ENCODE data around the gene KRT32. TPM values are rescaled to one million over a fixed set of nuclear protein-coding genes. Genes with fewer than 3 reads are reported as not detected.

KRT32 gene
- total and polyA plus RNA-seq, 10 donors, result not detected

- intact Hi-C loops (cut with DNase I; ENCODE audit: low total_unique reads), result no loop called here
- no peak overlapping the region for H3K27ac ChIP-seq
- 93 to 95% (median 93%) methylated on average over 16 to 20 of the region's 20 CpGs for WGBS, 5 donors
- H3K9me3 ChIP-seq, result no peaks in the 10 kb centered on the region
- DNase-seq, result no peak
- H3K4me3 ChIP-seq, result no peak overlapping the region
- no peaks in the 10 kb centered on the region for H3K36me3 ChIP-seq
- TF ChIP-seq CTCF (IDR thresholded peaks at IDR 0.05 in 8 of 11, conservative IDR thresholded peaks at IDR 0.05 in 3 of 11) (no peak), POLR2AphosphoS5 (IDR thresholded peaks at IDR 0.05) (no peak), POLR2A (IDR thresholded peaks at IDR 0.05) (no peak)
- H3K4me1 ChIP-seq, result no peaks in the 10 kb centered on the region
- peaks cover 0 to 9% (median 0%) of the 10 kb centered on the region in 7 donors for H3K27me3 ChIP-seq (replicated peaks in 1 of 7)
Measured at GRCh38 chr17:41411072-41411840, 55.9 kb downstream of the KRT32 start.

Small RNA genes lying within 50 kb of the gene (microRNA-seq; reads per million reads assigned to microRNA genes)
- gene MIR6510, result 0 reads per million in 3 donors

Small RNA genes lying within 50 kb of the gene (small RNA-seq; reads per million reads assigned to genes)
- 0.12 to 0.60 (median 0.34) reads per million in 4 donors for gene RNU2-32P

Other genes starting within 250 kb of the KRT32 start
- not detected for gene KRTAP9-2, start 240.7 kb downstream of the KRT32 start, total RNA-seq
- gene KRTAP9-2, start 240.7 kb downstream of the KRT32 start, polyA plus RNA-seq, result not detected
- gene KRTAP9-3, start 234.9 kb downstream of the KRT32 start, total RNA-seq, result not detected
- not detected for gene KRTAP9-3, start 234.9 kb downstream of the KRT32 start, polyA plus RNA-seq
- not detected for gene KRTAP9-8, start 229.4 kb downstream of the KRT32 start, total RNA-seq
- not detected for gene KRTAP9-8, start 229.4 kb downstream of the KRT32 start, polyA plus RNA-seq
- gene KRTAP9-4, start 217.7 kb downstream of the KRT32 start, total RNA-seq, result not detected
- not detected for gene KRTAP9-4, start 217.7 kb downstream of the KRT32 start, polyA plus RNA-seq
- gene KRTAP9-9, start 212.0 kb downstream of the KRT32 start, total RNA-seq, result not detected
- gene KRTAP9-9, start 212.0 kb downstream of the KRT32 start, polyA plus RNA-seq, result not detected
- not detected for gene KRTAP9-6, start 202.0 kb downstream of the KRT32 start, total RNA-seq
- not detected for gene KRTAP9-6, start 202.0 kb downstream of the KRT32 start, polyA plus RNA-seq
- gene KRTAP9-7, start 191.7 kb downstream of the KRT32 start, total RNA-seq, result not detected
- not detected for gene KRTAP9-7, start 191.7 kb downstream of the KRT32 start, polyA plus RNA-seq
- gene KRTAP29-1, start 164.5 kb downstream of the KRT32 start, total RNA-seq, result not detected
- not detected for gene KRTAP29-1, start 164.5 kb downstream of the KRT32 start, polyA plus RNA-seq
- not detected for gene KRTAP16-1, start 158.1 kb downstream of the KRT32 start, total RNA-seq
- gene KRTAP16-1, start 158.1 kb downstream of the KRT32 start, polyA plus RNA-seq, result not detected
- not detected for gene KRTAP17-1, start 151.7 kb downstream of the KRT32 start, total RNA-seq
- gene KRTAP17-1, start 151.7 kb downstream of the KRT32 start, polyA plus RNA-seq, result not detected
- gene KRT33A, start 116.6 kb downstream of the KRT32 start, total RNA-seq, result not detected
- not detected for gene KRT33A, start 116.6 kb downstream of the KRT32 start, polyA plus RNA-seq
- gene KRT33B, start 97.6 kb downstream of the KRT32 start, total RNA-seq, result not detected
- gene KRT33B, start 97.6 kb downstream of the KRT32 start, polyA plus RNA-seq, result not detected
- gene KRT34, start 85.1 kb downstream of the KRT32 start, total RNA-seq, result not detected
- not detected for gene KRT34, start 85.1 kb downstream of the KRT32 start, polyA plus RNA-seq
- not detected for gene KRT31, start 69.8 kb downstream of the KRT32 start, total RNA-seq
- gene KRT31, start 69.8 kb downstream of the KRT32 start, polyA plus RNA-seq, result not detected
- gene KRT37, start 42.8 kb downstream of the KRT32 start, total RNA-seq, result not detected
- gene KRT37, start 42.8 kb downstream of the KRT32 start, polyA plus RNA-seq, result not detected
- under 1 TPM in 2 of 7 donors, not detected in 5; 0.26 to 0.39 TPM for gene KRT38, start 26.4 kb downstream of the KRT32 start, total RNA-seq
- gene KRT38, start 26.4 kb downstream of the KRT32 start, polyA plus RNA-seq, result not detected
- gene KRT35, start 13.8 kb upstream of the KRT32 start, total RNA-seq, result under 1 TPM in 1 of 7 donors, not detected in 6; 0.19 TPM
- under 1 TPM in 1 of 3 donors, not detected in 2; 0.19 TPM for gene KRT35, start 13.8 kb upstream of the KRT32 start, polyA plus RNA-seq
- gene KRT36, start 22.5 kb upstream of the KRT32 start, total RNA-seq, result 1 to 10 TPM in 2 of 7 donors, under 1 TPM in 4, not detected in 1; 0.27 to 2.7 (median 0.44) TPM
- under 1 TPM; 0.20 to 0.51 (median 0.22) TPM for gene KRT36, start 22.5 kb upstream of the KRT32 start, polyA plus RNA-seq
- gene KRT13, start 38.2 kb upstream of the KRT32 start, total RNA-seq, result not detected
- 10 to 100 TPM in 1 of 3 donors, 1 to 10 TPM in 2; 1.6 to 26.4 (median 3.8) TPM for gene KRT13, start 38.2 kb upstream of the KRT32 start, polyA plus RNA-seq
- gene KRT15, start 51.5 kb upstream of the KRT32 start, total RNA-seq, result not detected
- gene KRT15, start 51.5 kb upstream of the KRT32 start, polyA plus RNA-seq, result 1 to 10 TPM in 1 of 3 donors, under 1 TPM in 2; 0.07 to 1.3 (median 0.11) TPM
- gene KRT19, start 60.9 kb upstream of the KRT32 start, total RNA-seq, result 1 to 10 TPM in 3 of 7 donors, under 1 TPM in 3, not detected in 1; 0.44 to 2.8 (median 0.83) TPM
- gene KRT19, start 60.9 kb upstream of the KRT32 start, polyA plus RNA-seq, result 1 to 10 TPM in 2 of 3 donors, under 1 TPM in 1; 0.20 to 3.9 (median 1.9) TPM
- not detected for gene KRT9, start 104.7 kb upstream of the KRT32 start, total RNA-seq
- gene KRT9, start 104.7 kb upstream of the KRT32 start, polyA plus RNA-seq, result not detected
- gene KRT14, start 119.5 kb upstream of the KRT32 start, total RNA-seq, result under 1 TPM in 1 of 7 donors, not detected in 6; 0.79 TPM
- under 1 TPM; 0.06 to 0.17 (median 0.16) TPM for gene KRT14, start 119.5 kb upstream of the KRT32 start, polyA plus RNA-seq
- gene KRT16, start 145.4 kb upstream of the KRT32 start, total RNA-seq, result not detected
- under 1 TPM in 2 of 3 donors, not detected in 1; 0.07 to 0.19 TPM for gene KRT16, start 145.4 kb upstream of the KRT32 start, polyA plus RNA-seq
- 1 to 10 TPM in 1 of 7 donors, not detected in 6; 1.2 TPM for gene KRT17, start 157.2 kb upstream of the KRT32 start, total RNA-seq
- gene KRT17, start 157.2 kb upstream of the KRT32 start, polyA plus RNA-seq, result under 1 TPM in 2 of 3 donors, not detected in 1; 0.58 to 0.70 TPM
- gene EIF1, start 221.5 kb upstream of the KRT32 start, total RNA-seq, result 100 to 1,000 TPM; 313 to 897 (median 665) TPM
- 100 to 1,000 TPM; 560 to 722 (median 560) TPM for gene EIF1, start 221.5 kb upstream of the KRT32 start, polyA plus RNA-seq
- not detected for gene GAST, start 244.9 kb upstream of the KRT32 start, total RNA-seq
- gene GAST, start 244.9 kb upstream of the KRT32 start, polyA plus RNA-seq, result not detected